ENCODE measurements around the gene MEPE.

- no peak for TF ChIP-seq CTCF (optimal IDR thresholded peaks at IDR 0.05 in 1 of 3, IDR thresholded peaks at IDR 0.05 in 1 of 3, conservative IDR thresholded peaks at IDR 0.05 in 1 of 3; ENCODE audit: extremely low read depth in 1 of 3, insufficient read depth in 2 of 3, low read length in 3 of 3)
- no peak for TF ChIP-seq EZH2 (IDR thresholded peaks at IDR 0.05; ENCODE audit: low read length)
Measured at GRCh38 chr4:87840149-87840548, 7.4 kb downstream of the MEPE start.
